Heart right ventricle (tissue), 16 donors: ENCODE measurements around the gene PCSK2. TPM values are rescaled to one million over a fixed set of nuclear protein-coding genes. Genes with fewer than 3 reads are reported as not detected.

ENCODE experiments used
- ATAC-seq, 8 donors: fragments of 200-7000 bp; cut with Tn5 transposase; one replicate each; pipeline ENCODE4 v1.9.1; 2020; ENCODE audit warnings: mild to moderate bottlenecking in 8 of 8, moderate library complexity in 8 of 8, moderate number of reproducible peaks in 1 of 8
- DNase-seq, 2 donors: peaks; one replicate each; pipeline ENCODE4 v3.0.0-alpha.2; 2020
- H3K27ac ChIP-seq, 10 donors: fragments of 200-600 bp; sonication (generic) in 2 of 10; one replicate each; pipeline versions ENCODE4 v1.5.0 to v1.8.0; 2020 to 2022; ENCODE audit warnings: mild to moderate bottlenecking in 3 of 10
- H3K27me3 ChIP-seq, 7 donors: fragments of 200-600 bp; one replicate each; pipeline ENCODE4 v1.8.0; 2021 to 2022; ENCODE audit warnings: mild to moderate bottlenecking in 2 of 7
- H3K36me3 ChIP-seq, 9 donors: fragments of 200-600 bp; sonication (generic) in 1 of 9; one replicate each; pipeline versions ENCODE4 v1.5.0 to v1.8.0; 2020 to 2022; ENCODE audit warnings: mild to moderate bottlenecking in 2 of 9
- H3K4me1 ChIP-seq, 9 donors: fragments of 200-600 bp; sonication (generic) in 1 of 9; one replicate each; pipeline versions ENCODE4 v1.5.0 to v1.8.0; 2020 to 2022; ENCODE audit warnings: mild to moderate bottlenecking in 4 of 9
- H3K4me3 ChIP-seq, 10 donors: fragments of 200-600 bp; sonication (generic) in 2 of 10; one replicate each; pipeline versions ENCODE4 v1.5.0 to v1.8.0; 2020 to 2022; ENCODE audit warnings: mild to moderate bottlenecking in 7 of 10, moderate library complexity in 2 of 10
- H3K9me3 ChIP-seq, 11 donors: fragments of 200-600 bp in 10 of 11; sonication (generic) in 2 of 11; one replicate each; pipeline versions ENCODE4 v1.5.0 to v1.8.0; 2013 to 2022; ENCODE audit warnings: mild to moderate bottlenecking in 2 of 11, control low read depth in 1 of 11, moderate library complexity in 1 of 11
- WGBS, 2 donors: extraction: QIAGEN DNeasy Blood & Tissue Kit; methylation state at CpG; one replicate each; pipeline ENCODE4 v1.1.7; 2013; ENCODE audit warnings: inconsistent platforms in 1 of 2; 5-methylcytosine and 5-hydroxymethylcytosine counted together
- intact Hi-C, 10 donors: fragments of 100-400 bp; cut with DNase I; formaldehyde crosslinking; loops; one replicate each; pipeline versions ENCODE4 v1.11.1 to v1.14.2; 2022
- polyA plus RNA-seq, 2 donors: library from polyadenylated mRNA; stranded (reverse); fragments of 200-250 nt; gene quantifications; one replicate each; pipeline ENCODE4 v1.2.3, GENCODE V29; 2013
- total RNA-seq, 10 donors: library from RNA; stranded (reverse); fragmentation: NEBNext Ultra II Directional in 3 of 10; extraction: Animal tissue kit (Norgen Biotek cat#: 25700) in 3 of 10; gene quantifications; one replicate each; pipeline versions ENCODE4 v1.2.1 to v1.2.4, GENCODE V29; 2021 to 2023
- TF ChIP-seq, protein P1 (sequence below), 9 donors: fragments of 200-600 bp; sonication (generic) in 2 of 9; IDR thresholded peaks; one replicate each; pipeline versions ENCODE4 v1.5.0 to v1.8.0; 2021 to 2022; ENCODE audit warnings: antibody characterized with exemption in 9 of 9, mild to moderate bottlenecking in 5 of 9, moderate library complexity in 1 of 9
- donor health status: Arrhythmogenic right ventricular cardiomyopathy.
- donor health status: ischemic (EF 13 %, LVEDD 7.1; RV severe dilation, severe dysfunction).
- donor health status: healthy with polysubstance abuse.
- donor health status: DM: no; HTN: yes; CAD: no.
- donor health status: DM: no; HTN: no; CAD: no.
- donor health status: ischemic (EF 25% LVEDD 6.9; RV normal size, moderate dysfunction).
- donor health status: ischemic (EF 25% LVEDD 5.7; RV mildly dilated, moderate dysfunction).
- donor health status: healthy.
- donor health status: DM: yes; HTN: yes; CAD: no.
- donor health status: Ischemic cardiomyopathy.
- donor health status: ischemic (EF 35%, LVEDD 5.7; RV mildly dilated, moderate dysfunction).
- donor health status: nonischemic (EF 11% LVEDD 7.7; RV severe dilation, severe dysfunction).
- donor health status: DM: yes; HTN: yes; CAD: no.
- donor health status: PGD.
- donor health status: ischemic (EF 29% LVEDD 5.4; RV normal size, mild dysfunction).
- donor health status: nonischemic (EF 23%, LVEDD 6.1; RV moderate dilation, normal function).

PCSK2 gene
- total and polyA plus RNA-seq, 12 donors: 0.09 to 1.4 (median 0.66) TPM; not detected in 1

DNA sequence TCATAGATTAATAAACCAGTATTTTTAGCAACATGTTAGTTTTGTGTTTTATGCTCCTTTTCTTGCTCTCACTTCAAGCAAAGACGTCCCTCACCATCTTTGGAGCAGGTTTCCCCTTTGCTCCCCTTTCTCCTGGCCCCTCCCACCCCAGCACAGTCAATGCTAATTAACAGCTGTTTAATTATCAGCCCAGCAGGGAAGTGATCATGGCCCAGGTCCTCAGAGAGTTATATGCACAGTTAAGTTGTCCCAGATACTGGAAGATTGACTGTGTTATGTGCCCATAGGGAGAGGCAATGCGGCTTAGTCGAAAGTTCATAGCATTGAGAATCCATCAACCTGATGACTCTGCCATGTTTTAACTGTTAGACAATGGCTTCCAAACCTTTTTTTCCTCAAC is 123.5 kb downstream of the PCSK2 start:
- H3K27ac ChIP-seq: no peak overlapping the region
- no peaks in the 10 kb centered on the region for H3K4me1 ChIP-seq
- WGBS, 2 donors: 77 to 83% methylated on average over 3 of the region's 3 CpGs
- H3K27me3 ChIP-seq: peaks cover 0 to 6% (median 0%) of the 10 kb centered on the region in 7 donors
- no peaks in the 10 kb centered on the region for H3K36me3 ChIP-seq
- intact Hi-C loops: no loop called here
- DNase-seq: no peak
- H3K9me3 ChIP-seq: no peaks in the 10 kb centered on the region
- TF ChIP-seq, protein P1, sequence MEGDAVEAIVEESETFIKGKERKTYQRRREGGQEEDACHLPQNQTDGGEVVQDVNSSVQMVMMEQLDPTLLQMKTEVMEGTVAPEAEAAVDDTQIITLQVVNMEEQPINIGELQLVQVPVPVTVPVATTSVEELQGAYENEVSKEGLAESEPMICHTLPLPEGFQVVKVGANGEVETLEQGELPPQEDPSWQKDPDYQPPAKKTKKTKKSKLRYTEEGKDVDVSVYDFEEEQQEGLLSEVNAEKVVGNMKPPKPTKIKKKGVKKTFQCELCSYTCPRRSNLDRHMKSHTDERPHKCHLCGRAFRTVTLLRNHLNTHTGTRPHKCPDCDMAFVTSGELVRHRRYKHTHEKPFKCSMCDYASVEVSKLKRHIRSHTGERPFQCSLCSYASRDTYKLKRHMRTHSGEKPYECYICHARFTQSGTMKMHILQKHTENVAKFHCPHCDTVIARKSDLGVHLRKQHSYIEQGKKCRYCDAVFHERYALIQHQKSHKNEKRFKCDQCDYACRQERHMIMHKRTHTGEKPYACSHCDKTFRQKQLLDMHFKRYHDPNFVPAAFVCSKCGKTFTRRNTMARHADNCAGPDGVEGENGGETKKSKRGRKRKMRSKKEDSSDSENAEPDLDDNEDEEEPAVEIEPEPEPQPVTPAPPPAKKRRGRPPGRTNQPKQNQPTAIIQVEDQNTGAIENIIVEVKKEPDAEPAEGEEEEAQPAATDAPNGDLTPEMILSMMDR (IDR thresholded peaks at IDR 0.05): no peak
- ATAC-seq: no peak
- H3K4me3 ChIP-seq: no peak overlapping the region

DNA sequence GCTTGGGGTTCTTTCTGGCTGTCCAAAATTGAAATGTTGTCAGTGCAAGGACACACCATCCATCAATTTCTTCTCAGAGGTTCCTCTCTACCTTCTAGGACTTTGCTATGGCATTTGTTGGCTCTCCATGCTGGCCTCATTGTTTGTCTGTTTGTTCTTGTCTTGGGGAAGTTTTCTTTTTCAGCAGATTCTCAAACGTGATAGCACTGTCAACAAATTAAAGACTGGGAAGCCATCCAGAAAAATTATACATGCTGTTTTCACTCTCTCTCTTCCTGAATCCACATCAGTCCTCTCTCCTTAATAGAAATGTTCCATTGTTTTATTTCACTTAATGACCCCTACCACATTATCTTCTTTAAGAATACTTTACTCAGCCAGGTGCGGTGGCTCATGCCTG is 130.4 kb downstream of the PCSK2 start:
- Histone ChIP-seq H3K4me1 (no peaks in the 10 kb centered on the region), H3K4me3 (no peak overlapping the region), H3K27me3 (peaks cover 0 to 4% (median 0%) of the 10 kb centered on the region in 7 donors), H3K27ac (no peak overlapping the region), H3K9me3 (no peaks in the 10 kb centered on the region), H3K36me3 (no peaks in the 10 kb centered on the region)
- ATAC-seq (no peak), DNase-seq (no peak)
- intact Hi-C loops: no loop called here
- TF ChIP-seq, protein P1 (IDR thresholded peaks at IDR 0.05): no peak
- WGBS, 2 donors: 54 to 67% methylated on average over 2 of the region's 2 CpGs

- TF ChIP-seq, protein P1 (IDR thresholded peaks at IDR 0.05): no peak
- H3K27me3 ChIP-seq: peaks cover 0 to 4% (median 0%) of the 10 kb centered on the region in 7 donors
- H3K4me3 ChIP-seq: no peak overlapping the region
- no peak for ATAC-seq
- intact Hi-C loops: no loop called here
- no peaks in the 10 kb centered on the region for H3K9me3 ChIP-seq
- DNase-seq: no peak
- H3K4me1 ChIP-seq: no peaks in the 10 kb centered on the region
- H3K36me3 ChIP-seq: no peaks in the 10 kb centered on the region
- H3K27ac ChIP-seq: no peak overlapping the region
- 63 to 76% methylated on average over 1 of the region's 1 CpG for WGBS, 2 donors
Observed at GRCh38 chr20:17358854-17359253, 132.0 kb downstream of the PCSK2 start.

GRCh38 chr20:17364681-17365080 is 137.8 kb downstream of the PCSK2 start:
- ATAC-seq (no peak), DNase-seq (no peak)
- TF ChIP-seq, protein P1 (IDR thresholded peaks at IDR 0.05): no peak
- intact Hi-C loops: no loop called here
- H3K9me3 ChIP-seq: no peaks in the 10 kb centered on the region
- H3K27ac ChIP-seq: no peak overlapping the region
- H3K36me3 ChIP-seq: no peaks in the 10 kb centered on the region
- 85 to 89% methylated on average over 4 of the region's 4 CpGs for WGBS, 2 donors
- no peaks in the 10 kb centered on the region for H3K4me1 ChIP-seq
- H3K4me3 ChIP-seq: no peak overlapping the region
- peaks cover 0 to 4% (median 0%) of the 10 kb centered on the region in 7 donors for H3K27me3 ChIP-seq
